GM12892 (cell line): ENCODE measurements around the gene MDFIC2.

ENCODE experiments used
- POLR2A ChIP-seq: IDR thresholded peaks from 2 replicates; pipeline ENCODE4 v1.6.1; 2011; ENCODE audit warnings: low read depth, low read length, control low read depth
- POLR2AphosphoS5 ChIP-seq: IDR thresholded peaks from 2 replicates; pipeline ENCODE4 v1.6.1; 2011; ENCODE audit warnings: low read depth, low read length, control low read depth
- TAF1 ChIP-seq: IDR thresholded peaks from 2 replicates; pipeline ENCODE4 v1.6.1; 2011; ENCODE audit warnings: low read depth, mild to moderate bottlenecking, control low read depth, low read length, borderline replicate concordance

DNA sequence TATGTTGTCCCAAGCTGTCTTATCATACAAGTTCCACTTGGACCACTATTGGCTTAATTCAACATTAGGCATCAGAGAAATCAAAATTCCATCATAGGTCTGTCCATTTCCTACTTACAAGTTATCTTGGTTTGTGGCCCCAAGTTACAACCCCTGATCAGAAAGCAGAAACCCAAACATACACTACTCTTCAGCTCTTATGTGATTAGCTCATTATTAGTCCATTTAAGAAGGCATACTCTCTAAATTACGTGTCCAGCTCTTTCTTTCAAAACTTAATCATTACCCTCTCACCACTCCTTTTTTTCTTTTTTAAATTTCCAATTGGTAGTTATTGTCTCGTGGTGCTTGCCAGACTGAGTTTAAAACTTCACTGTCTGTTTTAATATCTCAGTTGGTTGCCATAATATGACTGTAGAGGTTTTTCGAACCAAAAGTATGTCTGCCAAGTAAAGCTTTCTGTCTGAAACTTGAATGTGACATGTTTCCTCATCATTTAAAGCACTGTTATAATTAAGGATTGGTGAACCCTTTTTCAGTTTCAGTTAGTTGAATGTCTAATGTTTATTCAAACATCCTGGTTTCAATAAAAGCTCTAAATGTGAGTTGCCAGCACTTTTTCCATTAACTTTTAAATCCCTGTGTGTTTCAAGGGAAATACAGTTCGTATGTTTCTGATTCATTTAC is 162.6 kb downstream of the MDFIC2 start:
- TF ChIP-seq POLR2A (no peak), POLR2AphosphoS5 (no peak), TAF1 (no peak)
